Thoracic aorta (tissue), 2 donors: ENCODE measurements around the gene VGLL4. TPM values are rescaled to one million over a fixed set of nuclear protein-coding genes. Genes with fewer than 3 reads are reported as not detected.
"Not testable (repeated sequence)": the region's sequence is repeated elsewhere in the genome, so short reads cannot be mapped to it uniquely, and the experiment has no call there.

ENCODE experiments used
- ATAC-seq: fragments of 150-250 bp; one replicate; pipeline ENCODE4 v1.8.0; 2017; ENCODE audit warnings: low read depth; ENCODE audit not compliant: insufficient number of reproducible peaks, low FRiP score
- DNase-seq: peaks from one replicate; pipeline ENCODE4 v3.0.0-alpha.2; 2020; ENCODE audit warnings: low spot score
- H3K27ac ChIP-seq, 2 donors: fragments of 200-600 bp; sonication (generic); 1 replicate in 1 of 2; 2 replicates in 1 of 2; pipeline ENCODE4 v1.5.1; 2016; ENCODE audit warnings: mild to moderate bottlenecking in 2 of 2, moderate library complexity in 2 of 2
- H3K27me3 ChIP-seq: fragments of 200-600 bp; sonication (generic); replicated peaks from 2 replicates; pipeline ENCODE4 v1.6.0; 2016; ENCODE audit warnings: mild to moderate bottlenecking; ENCODE audit not compliant: insufficient read depth
- H3K36me3 ChIP-seq: fragments of 200-600 bp; sonication (generic); one replicate; pipeline ENCODE4 v1.5.1; 2016
- H3K4me1 ChIP-seq, 2 donors: fragments of 200-600 bp; sonication (generic); 1 replicate in 1 of 2; 2 replicates in 1 of 2; pipeline versions ENCODE4 v1.5.1 to v1.6.0; 2016; ENCODE audit warnings: low read depth in 2 of 2, mild to moderate bottlenecking in 1 of 2; ENCODE audit not compliant: control insufficient read depth in 1 of 2
- H3K4me3 ChIP-seq: fragments of 200-600 bp; sonication (generic); 2 replicates; pipeline ENCODE4 v1.5.1; 2016; ENCODE audit warnings: mild to moderate bottlenecking
- H3K9me3 ChIP-seq: fragments of 200-600 bp; sonication (generic); 2 replicates; pipeline ENCODE4 v1.5.1; 2016
- total RNA-seq, 2 donors: library from RNA; depleted of rRNA; stranded (reverse); fragments of >200 nt; gene quantifications; one replicate each; pipeline versions ENCODE4 v1.1.0 to v1.2.3, GENCODE V29; 2016
- TF ChIP-seq, protein P1 (sequence below): fragments of 200-600 bp; sonication (generic); IDR thresholded peaks from one replicate; pipeline ENCODE4 v1.5.1; 2019; ENCODE audit warnings: antibody characterized with exemption

Gene VGLL4
- total RNA-seq, 2 donors from 2014 or later, result 113 to 114 TPM

DNA sequence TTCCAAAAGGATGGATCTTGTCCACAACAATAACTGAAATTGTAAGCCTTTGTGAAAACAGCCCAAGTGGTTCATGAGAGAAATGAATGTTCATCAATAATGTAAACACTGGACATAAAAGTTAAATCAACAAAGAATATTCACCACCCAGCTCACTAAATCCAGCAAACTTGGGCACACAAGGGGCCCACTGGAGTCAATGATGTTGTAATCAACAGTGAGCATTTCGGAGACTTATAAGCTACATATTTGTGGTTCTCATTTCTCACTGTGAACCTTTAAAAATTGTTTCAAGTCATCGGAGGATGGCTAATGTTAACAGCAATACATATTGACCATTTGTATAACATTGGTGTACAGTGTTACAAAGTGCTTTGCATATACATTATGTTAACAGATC lies 63.1 kb downstream of the VGLL4 start:
- TF ChIP-seq, protein P1, sequence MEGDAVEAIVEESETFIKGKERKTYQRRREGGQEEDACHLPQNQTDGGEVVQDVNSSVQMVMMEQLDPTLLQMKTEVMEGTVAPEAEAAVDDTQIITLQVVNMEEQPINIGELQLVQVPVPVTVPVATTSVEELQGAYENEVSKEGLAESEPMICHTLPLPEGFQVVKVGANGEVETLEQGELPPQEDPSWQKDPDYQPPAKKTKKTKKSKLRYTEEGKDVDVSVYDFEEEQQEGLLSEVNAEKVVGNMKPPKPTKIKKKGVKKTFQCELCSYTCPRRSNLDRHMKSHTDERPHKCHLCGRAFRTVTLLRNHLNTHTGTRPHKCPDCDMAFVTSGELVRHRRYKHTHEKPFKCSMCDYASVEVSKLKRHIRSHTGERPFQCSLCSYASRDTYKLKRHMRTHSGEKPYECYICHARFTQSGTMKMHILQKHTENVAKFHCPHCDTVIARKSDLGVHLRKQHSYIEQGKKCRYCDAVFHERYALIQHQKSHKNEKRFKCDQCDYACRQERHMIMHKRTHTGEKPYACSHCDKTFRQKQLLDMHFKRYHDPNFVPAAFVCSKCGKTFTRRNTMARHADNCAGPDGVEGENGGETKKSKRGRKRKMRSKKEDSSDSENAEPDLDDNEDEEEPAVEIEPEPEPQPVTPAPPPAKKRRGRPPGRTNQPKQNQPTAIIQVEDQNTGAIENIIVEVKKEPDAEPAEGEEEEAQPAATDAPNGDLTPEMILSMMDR, result no peak
- ATAC-seq (no peak), DNase-seq (no peak)
- peaks cover 37 to 55% of the 10 kb centered on the region in 2 donors for H3K4me1 ChIP-seq
- H3K4me3 ChIP-seq, result no peak overlapping the region
- H3K27ac ChIP-seq, result peak overlapping the region in 1 of 2 donors; percentile 57
- no peaks in the 10 kb centered on the region for H3K9me3 ChIP-seq
- H3K27me3 ChIP-seq, result no peaks in the 10 kb centered on the region
- H3K36me3 ChIP-seq, result no peaks in the 10 kb centered on the region

DNA sequence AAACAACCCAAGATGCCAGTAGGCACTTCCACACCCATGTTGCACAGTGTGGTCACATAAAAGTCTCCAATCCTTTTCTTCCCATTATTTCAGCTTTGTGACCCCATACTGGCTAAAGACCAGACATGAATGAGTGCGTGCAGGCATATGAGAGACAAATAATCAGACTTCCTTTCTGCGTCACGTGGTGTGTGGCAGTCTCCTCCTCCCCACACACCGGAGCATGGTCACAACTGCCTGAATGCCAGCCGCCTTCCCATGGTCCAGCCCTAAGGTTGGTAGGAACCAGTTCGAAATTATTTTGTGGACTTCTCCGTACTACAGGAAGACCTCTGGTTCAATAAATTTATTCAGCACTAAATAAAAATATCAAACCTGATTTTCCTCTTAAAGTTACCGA lies 65.5 kb downstream of the VGLL4 start:
- no peaks in the 10 kb centered on the region for H3K27me3 ChIP-seq

DNA sequence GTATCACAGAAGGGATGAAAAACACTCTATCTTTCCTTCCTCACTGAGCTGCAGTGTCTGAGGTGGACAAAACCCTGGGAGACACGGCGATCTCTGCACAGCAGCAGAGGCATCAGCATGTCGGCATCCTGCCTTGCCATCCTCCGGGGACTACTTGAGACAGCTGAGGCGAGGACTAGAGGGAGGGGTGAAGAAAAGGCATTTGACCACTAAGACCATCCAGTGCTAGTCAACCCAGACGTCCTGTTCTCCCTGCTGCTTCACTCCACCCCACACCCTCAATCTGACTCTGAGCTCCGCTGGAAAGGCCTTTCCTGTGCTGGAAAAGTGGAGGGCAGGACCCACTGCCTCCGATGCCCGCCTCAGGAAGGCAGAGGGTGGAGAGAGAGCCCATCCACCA lies 67.3 kb downstream of the VGLL4 start:
- Histone ChIP-seq H3K4me3 (no peak overlapping the region), H3K4me1 (peaks cover 15 to 45% of the 10 kb centered on the region in 2 donors), H3K36me3 (no peaks in the 10 kb centered on the region), H3K27ac (peak overlapping the region; percentile 39 to 44), H3K9me3 (no peaks in the 10 kb centered on the region), H3K27me3 (no peaks in the 10 kb centered on the region)
- TF ChIP-seq, protein P1, result no peak
- DNase-seq (no peak), ATAC-seq (no peak)

More for the DNA sequence above, 65.5 kb downstream of the VGLL4 start:
- no peak for ATAC-seq
- Histone ChIP-seq H3K9me3 (no peaks in the 10 kb centered on the region), H3K4me3 (no peak overlapping the region), H3K27ac (no peak overlapping the region), H3K4me1 (peaks cover 30 to 56% of the 10 kb centered on the region in 2 donors), H3K36me3 (no peaks in the 10 kb centered on the region)
- TF ChIP-seq, protein P1, result no peak
- no peak for DNase-seq

DNA sequence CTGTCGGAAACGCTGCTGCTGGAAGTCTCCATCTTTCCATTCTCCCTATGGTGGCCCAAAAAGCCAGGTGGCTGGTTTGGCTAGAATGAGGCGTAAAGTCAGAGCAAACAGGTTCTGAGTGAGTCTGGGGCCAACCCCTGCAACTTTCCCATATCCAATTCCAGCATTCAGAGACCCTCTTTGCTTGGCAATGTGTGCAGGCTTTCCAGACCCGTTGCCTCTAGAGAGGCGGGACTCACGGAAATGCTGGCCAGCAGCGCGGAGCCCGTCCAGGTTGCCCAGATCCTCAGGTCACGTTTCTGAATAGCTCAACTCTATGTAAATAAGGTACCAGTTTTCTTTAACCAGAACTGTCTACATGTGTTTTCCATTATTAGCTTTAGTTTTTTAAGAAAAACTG lies 68.0 kb downstream of the VGLL4 start:
- peak overlapping the region in 1 of 2 donors; percentile 1 for H3K27ac ChIP-seq
- H3K27me3 ChIP-seq, result no peaks in the 10 kb centered on the region
- TF ChIP-seq, protein P1, result no peak
- H3K36me3 ChIP-seq, result no peaks in the 10 kb centered on the region
- DNase-seq, result no peak
- no peaks in the 10 kb centered on the region for H3K9me3 ChIP-seq
- peaks cover 10 to 43% of the 10 kb centered on the region in 2 donors for H3K4me1 ChIP-seq
- no peak for ATAC-seq
- no peak overlapping the region for H3K4me3 ChIP-seq

DNA sequence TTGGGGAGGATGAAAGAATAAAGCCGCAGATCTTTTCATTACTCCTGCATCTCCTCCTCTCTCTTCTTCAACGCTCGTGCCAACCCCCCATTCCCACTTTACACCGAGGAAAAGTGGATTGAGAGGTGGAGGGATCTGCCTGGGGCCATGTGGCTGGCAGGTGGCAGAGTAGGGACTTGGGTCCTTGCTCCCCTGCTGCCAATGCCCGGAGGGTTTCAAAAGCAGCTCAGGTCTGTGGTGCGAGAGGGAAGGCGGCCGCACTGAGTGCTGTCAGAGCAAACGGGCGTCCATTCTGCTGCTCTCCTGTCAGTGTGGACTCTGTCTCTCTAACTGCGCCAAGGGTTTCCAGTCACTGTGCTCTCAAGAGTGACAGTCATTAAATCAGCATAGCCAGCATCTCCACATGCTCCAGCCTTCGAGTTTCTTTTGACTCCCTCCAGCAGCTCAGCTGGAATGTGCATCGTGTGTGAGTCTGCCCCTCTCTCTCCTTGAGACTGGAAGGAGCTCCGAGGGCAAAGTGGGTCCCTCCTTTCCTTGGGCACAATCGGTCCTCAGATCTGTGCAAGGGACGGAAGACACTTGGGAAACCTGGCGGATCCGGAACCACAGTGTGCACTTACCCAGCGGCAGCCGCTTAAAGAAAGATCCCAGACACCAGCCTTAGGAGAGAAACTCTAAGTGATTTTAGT lies 68.6 kb downstream of the VGLL4 start:
- Histone ChIP-seq H3K4me1 (peaks cover 14 to 47% of the 10 kb centered on the region in 2 donors), H3K9me3 (no peaks in the 10 kb centered on the region), H3K36me3 (no peaks in the 10 kb centered on the region), H3K27me3 (no peaks in the 10 kb centered on the region), H3K4me3 (no peak overlapping the region), H3K27ac (peak overlapping the region in 1 of 2 donors; percentile 1)
- ATAC-seq (no peak), DNase-seq (no peak)
- TF ChIP-seq, protein P1, result no peak

DNA sequence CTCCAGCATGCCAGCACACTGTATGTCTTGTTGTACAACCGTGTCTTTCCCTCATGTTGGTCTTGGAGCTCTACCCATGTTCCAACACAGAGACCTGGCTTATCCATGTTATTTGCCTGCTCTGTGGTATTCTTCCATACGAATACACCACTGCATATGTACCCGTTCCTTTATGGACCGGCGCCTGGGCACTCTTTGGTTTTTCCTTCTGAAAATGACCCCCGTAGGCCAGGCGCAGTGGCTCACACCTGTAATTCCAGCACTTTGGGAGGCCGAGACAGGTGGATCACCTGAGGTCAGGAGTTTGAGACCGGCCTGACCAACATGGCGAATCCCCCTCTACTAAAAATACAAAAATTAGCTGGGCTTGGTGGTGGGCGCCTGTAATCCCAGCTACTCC lies 71.1 kb downstream of the VGLL4 start:
- not testable (repeated sequence) for ATAC-seq

More for the DNA sequence above, 71.1 kb downstream of the VGLL4 start:
- not testable (repeated sequence) for H3K27me3 ChIP-seq, H3K9me3 ChIP-seq, DNase-seq, H3K36me3 ChIP-seq, H3K4me3 ChIP-seq, H3K27ac ChIP-seq
- peaks cover 33 to 70% of the 10 kb centered on the region in 2 donors for H3K4me1 ChIP-seq
